Measurements from ENCODE around the gene THAP9.

Gene THAP9

DNA sequence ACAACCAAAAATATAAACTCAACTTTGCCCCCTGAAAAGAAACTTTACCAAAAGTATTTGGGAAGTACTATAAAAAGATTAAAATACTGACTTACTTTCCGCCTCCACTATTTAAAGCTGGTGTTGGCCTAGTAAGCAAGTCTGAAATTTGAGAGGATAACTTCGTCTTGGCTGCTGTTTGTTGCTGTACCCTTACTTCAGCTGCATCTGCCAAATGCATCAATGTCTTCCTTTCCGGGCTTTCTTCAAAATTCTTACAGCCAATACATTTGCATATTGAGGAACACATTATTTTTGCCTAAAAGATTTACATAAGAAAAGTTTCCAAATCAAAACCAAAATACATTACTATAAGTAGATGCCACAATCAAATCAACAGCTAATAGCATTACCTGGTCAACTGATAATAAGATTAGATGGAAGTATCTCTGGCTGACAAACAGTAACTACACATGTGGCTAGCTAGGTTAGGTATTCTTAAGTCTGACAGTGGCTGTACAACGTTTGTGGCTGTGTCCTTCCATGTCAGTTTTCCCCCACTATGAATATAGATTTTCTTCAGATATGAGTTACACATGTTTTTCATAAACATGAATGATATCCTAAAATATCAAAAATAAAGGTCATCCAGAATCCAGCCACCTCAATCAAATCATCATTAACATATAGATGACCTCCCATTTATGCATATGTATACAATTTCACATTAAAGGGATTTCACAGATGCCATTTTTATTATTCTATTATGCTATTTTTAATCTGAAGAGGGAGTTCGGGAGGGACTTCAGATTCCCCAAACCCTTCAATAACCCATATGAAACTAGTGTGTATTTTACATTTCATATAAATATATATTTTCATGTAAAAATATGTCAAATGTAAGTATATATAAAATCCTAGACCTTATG, 30.6 kb downstream of the THAP9 start:
- no peak for DNase-seq (ENCODE audit: low read depth)
- TF ChIP-seq, protein P1, sequence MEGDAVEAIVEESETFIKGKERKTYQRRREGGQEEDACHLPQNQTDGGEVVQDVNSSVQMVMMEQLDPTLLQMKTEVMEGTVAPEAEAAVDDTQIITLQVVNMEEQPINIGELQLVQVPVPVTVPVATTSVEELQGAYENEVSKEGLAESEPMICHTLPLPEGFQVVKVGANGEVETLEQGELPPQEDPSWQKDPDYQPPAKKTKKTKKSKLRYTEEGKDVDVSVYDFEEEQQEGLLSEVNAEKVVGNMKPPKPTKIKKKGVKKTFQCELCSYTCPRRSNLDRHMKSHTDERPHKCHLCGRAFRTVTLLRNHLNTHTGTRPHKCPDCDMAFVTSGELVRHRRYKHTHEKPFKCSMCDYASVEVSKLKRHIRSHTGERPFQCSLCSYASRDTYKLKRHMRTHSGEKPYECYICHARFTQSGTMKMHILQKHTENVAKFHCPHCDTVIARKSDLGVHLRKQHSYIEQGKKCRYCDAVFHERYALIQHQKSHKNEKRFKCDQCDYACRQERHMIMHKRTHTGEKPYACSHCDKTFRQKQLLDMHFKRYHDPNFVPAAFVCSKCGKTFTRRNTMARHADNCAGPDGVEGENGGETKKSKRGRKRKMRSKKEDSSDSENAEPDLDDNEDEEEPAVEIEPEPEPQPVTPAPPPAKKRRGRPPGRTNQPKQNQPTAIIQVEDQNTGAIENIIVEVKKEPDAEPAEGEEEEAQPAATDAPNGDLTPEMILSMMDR (conservative IDR thresholded peaks at IDR 0.05; ENCODE audit: low read depth, low read length): no peak
- H3K4me3 ChIP-seq (ENCODE audit: low read length): no peak overlapping the region

DNA sequence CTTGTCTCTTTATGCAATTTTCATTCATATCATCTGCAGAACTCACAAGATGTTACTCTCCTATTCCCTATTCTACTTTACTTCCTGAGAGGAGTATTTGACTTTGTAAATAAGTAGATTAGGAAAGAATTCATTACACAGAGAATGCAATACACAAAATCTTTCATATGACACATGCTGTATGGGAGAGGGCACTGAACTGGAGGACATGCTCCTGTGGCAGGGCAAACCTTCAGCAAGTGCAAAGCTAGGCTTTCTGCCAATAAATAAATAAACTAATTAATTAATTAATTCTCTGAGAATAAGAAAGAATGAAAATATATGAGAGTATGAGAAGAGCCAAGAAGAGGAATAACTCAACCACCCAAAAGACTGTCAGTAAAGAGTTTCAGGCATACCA, 33.9 kb downstream of the THAP9 start:
- DNase-seq (ENCODE audit: low read depth): no peak

DNA sequence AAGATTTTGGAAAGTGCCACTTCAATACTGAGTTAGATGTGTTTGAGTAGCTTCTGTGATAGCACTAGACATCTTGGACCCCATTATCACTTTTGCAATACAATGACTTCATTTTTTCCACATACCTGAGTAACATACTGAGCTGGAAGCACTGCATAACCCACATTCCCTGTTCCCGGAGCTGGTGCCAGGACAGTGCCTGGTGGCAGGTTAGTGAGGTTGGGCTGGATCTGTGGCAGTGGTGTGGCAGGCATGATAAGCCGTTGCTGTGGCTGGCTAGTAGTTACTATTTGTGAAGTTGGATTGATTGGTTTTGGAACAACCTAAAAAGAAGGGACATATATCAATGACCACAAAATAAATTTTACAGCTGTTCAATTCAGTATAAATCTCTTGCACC, 38.9 kb downstream of the THAP9 start:
- no peak overlapping the region for H3K4me3 ChIP-seq (ENCODE audit: low read length)
- TF ChIP-seq, protein P1 (conservative IDR thresholded peaks at IDR 0.05; ENCODE audit: low read depth, low read length): no peak
- DNase-seq (ENCODE audit: low read depth): no peak

More for the DNA sequence above, 33.9 kb downstream of the THAP9 start:
- TF ChIP-seq, protein P1 (conservative IDR thresholded peaks at IDR 0.05; ENCODE audit: low read depth, low read length): no peak
- H3K4me3 ChIP-seq (ENCODE audit: low read length): no peak overlapping the region

DNA sequence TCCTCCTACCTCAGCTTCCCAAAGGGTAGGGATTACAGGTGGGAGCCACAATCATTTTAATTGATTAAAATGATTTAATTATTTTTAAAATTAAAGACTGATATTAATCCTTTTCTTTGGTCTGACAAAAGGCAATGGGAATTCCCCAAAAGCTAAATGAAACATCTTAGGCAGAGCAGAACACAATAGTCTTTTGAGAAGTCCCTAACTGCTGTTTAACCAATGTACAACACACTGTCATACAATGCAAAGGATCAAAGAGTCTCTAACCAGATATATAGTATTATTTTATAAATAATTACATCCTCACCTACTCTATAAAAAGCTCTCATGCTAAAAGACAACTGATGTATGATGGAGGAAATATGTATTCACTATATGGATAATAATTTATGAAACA, 47.0 kb downstream of the THAP9 start:
- no peak overlapping the region for H3K4me3 ChIP-seq (ENCODE audit: low read length)
- TF ChIP-seq, protein P1 (conservative IDR thresholded peaks at IDR 0.05; ENCODE audit: low read depth, low read length): no peak
- DNase-seq (ENCODE audit: low read depth): no peak

DNA sequence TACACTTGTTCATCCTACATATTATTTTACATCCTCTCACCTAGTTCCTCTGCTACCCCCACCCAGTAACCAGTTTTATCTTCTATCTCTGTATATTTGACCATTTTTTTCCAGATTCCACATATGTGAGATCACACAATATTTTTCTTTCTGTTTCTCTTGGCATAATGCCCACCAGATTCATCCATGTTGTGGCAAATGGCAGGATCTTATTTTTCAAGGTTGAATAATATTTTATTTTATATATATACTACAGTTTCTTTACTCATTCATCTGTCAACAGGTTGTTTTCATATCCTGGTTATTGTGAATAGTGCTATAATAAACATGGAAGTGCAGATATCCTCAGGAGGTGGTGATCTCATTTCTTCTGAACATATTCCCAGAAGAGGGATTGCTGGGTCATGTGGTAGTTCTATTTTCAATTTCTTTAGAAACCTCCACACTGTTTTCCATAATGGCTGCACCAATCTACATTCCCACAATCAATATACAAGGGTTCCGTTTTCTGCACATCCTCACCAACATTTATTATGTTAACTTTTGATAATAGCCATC, 48.2 kb downstream of the THAP9 start:
- H3K4me3 ChIP-seq (ENCODE audit: low read length): no peak overlapping the region
- peak; percentile 2 for DNase-seq (ENCODE audit: low read depth)
- TF ChIP-seq, protein P1 (conservative IDR thresholded peaks at IDR 0.05; ENCODE audit: low read depth, low read length): no peak

DNA sequence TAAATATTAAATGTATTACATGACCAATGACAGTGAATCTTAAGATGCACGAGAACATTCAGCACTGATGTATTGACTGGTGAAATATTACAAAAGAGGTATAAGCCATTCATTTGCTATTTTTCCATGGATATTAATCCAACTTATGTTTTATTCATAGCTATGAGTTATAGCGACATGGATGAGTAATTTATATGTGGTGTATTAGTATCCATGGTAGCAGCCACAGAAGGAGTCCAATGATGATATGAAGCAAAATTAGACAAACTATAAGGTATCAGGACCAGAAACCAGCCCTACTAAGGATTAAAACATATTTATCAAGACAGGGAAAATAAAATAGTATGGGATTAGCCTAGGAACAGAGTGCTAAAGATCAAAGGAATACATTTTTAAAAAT, 50.7 kb downstream of the THAP9 start:
- TF ChIP-seq, protein P1 (conservative IDR thresholded peaks at IDR 0.05; ENCODE audit: low read depth, low read length): no peak
- peak; percentile 2 for DNase-seq (ENCODE audit: low read depth)
- no peak overlapping the region for H3K4me3 ChIP-seq (ENCODE audit: low read length)

DNA sequence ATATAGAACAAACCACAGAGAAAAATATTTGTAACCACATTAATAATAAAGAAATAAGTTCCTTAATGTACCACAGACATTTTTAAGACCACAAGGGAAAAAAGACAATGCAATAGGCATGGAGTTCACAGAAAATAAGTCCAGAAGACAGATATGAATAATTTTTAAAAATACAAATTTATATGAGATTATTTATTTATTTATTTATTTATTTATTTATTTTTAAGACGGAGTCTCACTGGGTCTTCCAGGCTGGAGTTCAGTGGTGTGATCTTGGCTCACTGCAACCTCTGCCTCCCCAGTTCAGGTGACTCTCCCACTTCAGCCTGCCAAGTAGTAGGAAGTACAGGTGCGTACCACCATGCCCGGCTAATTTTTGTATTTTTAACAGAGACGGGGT, 53.7 kb downstream of the THAP9 start:
- TF ChIP-seq, protein P1 (conservative IDR thresholded peaks at IDR 0.05; ENCODE audit: low read depth, low read length): no peak
- no peak for DNase-seq (ENCODE audit: low read depth)
- no peak overlapping the region for H3K4me3 ChIP-seq (ENCODE audit: low read length)

Measured in retinal pigment epithelial cell (primary cell).